ENCODE measurements around the gene NPTN. TPM values are rescaled to one million over a fixed set of nuclear protein-coding genes. Genes with fewer than 3 reads are reported as not detected.
A peak's percentile ranks its signal among the peaks of the same experiment; 100 is the strongest.

NPTN gene
- total RNA-seq, 2 donors from 2014 or later = 186 to 225 TPM

DNA sequence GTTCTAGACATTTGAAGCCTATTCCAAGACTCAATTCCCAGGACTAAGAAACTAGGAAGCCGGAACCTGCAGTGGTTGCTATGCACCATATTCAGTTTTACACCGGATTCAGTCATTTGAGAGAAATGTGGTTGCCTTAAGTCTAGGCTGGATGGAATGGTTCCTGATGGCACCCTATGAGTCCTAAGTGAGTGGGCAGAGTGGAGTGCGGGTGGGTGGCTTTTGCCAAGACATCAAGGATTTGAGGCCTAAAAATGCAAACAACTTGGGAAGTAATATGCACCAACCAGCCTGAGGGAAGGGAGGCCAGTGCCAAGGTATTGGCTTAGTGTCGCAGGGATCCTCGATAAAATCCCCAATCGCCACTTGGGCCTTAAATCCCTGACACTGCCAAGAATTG lies 46.8 kb upstream of the NPTN start:
- no peak overlapping the region for H3K27ac ChIP-seq
- TF ChIP-seq CTCF (IDR thresholded peaks at IDR 0.05) = no peak
- peaks cover 0 to 21% of the 10 kb centered on the region in 2 donors for H3K4me1 ChIP-seq
- DNase-seq (ENCODE audit: low spot score) = no peak
- H3K9me3 ChIP-seq = no peaks in the 10 kb centered on the region
- H3K27me3 ChIP-seq = no peaks in the 10 kb centered on the region
- H3K36me3 ChIP-seq = no peaks in the 10 kb centered on the region
- no peak overlapping the region for H3K4me3 ChIP-seq

GRCh38 chr15:73679180-73679579 lies 46.0 kb upstream of the NPTN start:
- peaks cover 0 to 15% of the 10 kb centered on the region in 2 donors for H3K4me1 ChIP-seq
- no peak overlapping the region for H3K27ac ChIP-seq
- H3K27me3 ChIP-seq = no peaks in the 10 kb centered on the region
- H3K36me3 ChIP-seq = no peaks in the 10 kb centered on the region
- TF ChIP-seq CTCF (IDR thresholded peaks at IDR 0.05) = no peak
- H3K9me3 ChIP-seq = no peaks in the 10 kb centered on the region
- no peak overlapping the region for H3K4me3 ChIP-seq
- no peak for DNase-seq (ENCODE audit: low spot score)

- TF ChIP-seq CTCF (IDR thresholded peaks at IDR 0.05) = no peak
- DNase-seq (ENCODE audit: low spot score) = no peak
Measured at GRCh38 chr15:73678498-73678897, 45.3 kb upstream of the NPTN start.

DNA sequence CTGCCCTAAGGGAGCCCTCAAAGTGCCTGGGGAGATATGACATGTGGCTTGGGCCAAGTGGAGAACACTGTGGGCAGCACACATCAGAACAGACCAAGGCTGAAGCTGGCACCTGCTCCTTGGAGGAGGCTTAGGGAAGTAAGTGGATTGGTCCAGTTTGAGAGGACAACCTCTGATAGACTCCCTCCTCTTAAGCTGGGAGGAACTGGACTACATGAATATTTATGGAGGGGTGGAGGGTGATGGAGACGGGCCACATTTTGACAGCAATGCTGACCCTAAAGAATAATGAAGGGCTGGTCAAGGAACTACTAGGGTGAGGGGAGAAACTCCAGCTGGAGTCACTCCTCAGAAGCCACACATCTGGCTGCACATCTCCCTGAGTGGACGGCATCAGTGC lies 44.5 kb upstream of the NPTN start:
- Histone ChIP-seq H3K27me3 (no peaks in the 10 kb centered on the region), H3K4me3 (no peak overlapping the region), H3K36me3 (no peaks in the 10 kb centered on the region), H3K27ac (no peak overlapping the region), H3K9me3 (no peaks in the 10 kb centered on the region), H3K4me1 (peaks cover 0 to 4% of the 10 kb centered on the region in 2 donors)
- DNase-seq (ENCODE audit: low spot score) = no peak
- TF ChIP-seq CTCF (IDR thresholded peaks at IDR 0.05) = no peak

More at GRCh38 chr15:73678498-73678897, 45.3 kb upstream of the NPTN start:
- Histone ChIP-seq H3K27ac (no peak overlapping the region), H3K4me1 (peaks cover 0 to 9% of the 10 kb centered on the region in 2 donors), H3K4me3 (no peak overlapping the region), H3K36me3 (no peaks in the 10 kb centered on the region), H3K9me3 (no peaks in the 10 kb centered on the region), H3K27me3 (no peaks in the 10 kb centered on the region)

- H3K27ac ChIP-seq = no peak overlapping the region
- H3K4me3 ChIP-seq = no peak overlapping the region
- peaks cover 0 to 4% of the 10 kb centered on the region in 2 donors for H3K4me1 ChIP-seq
- TF ChIP-seq CTCF (IDR thresholded peaks at IDR 0.05) = peak; percentile 79 to 87
- H3K27me3 ChIP-seq = no peaks in the 10 kb centered on the region
- H3K9me3 ChIP-seq = no peaks in the 10 kb centered on the region
- no peaks in the 10 kb centered on the region for H3K36me3 ChIP-seq
- DNase-seq (ENCODE audit: low spot score) = no peak
Measured at GRCh38 chr15:73677146-73677607, 44.0 kb upstream of the NPTN start.

- Histone ChIP-seq H3K4me3 (no peak overlapping the region), H3K27me3 (no peaks in the 10 kb centered on the region), H3K9me3 (no peaks in the 10 kb centered on the region), H3K27ac (no peak overlapping the region), H3K4me1 (peaks cover 0 to 4% of the 10 kb centered on the region in 2 donors), H3K36me3 (no peaks in the 10 kb centered on the region)
- TF ChIP-seq CTCF (IDR thresholded peaks at IDR 0.05) = no peak
- no peak for DNase-seq (ENCODE audit: low spot score)
Measured at GRCh38 chr15:73674587-73674986, 41.4 kb upstream of the NPTN start.
